HEK293 (cell line): ENCODE data around the gene ADAMTS5.

Experiments used
- CTCF ChIP-seq: fragments of 450-650 bp; formaldehyde crosslinking; IDR thresholded peaks from 2 replicates; pipeline ENCODE4 v1.5.1; 2016; ENCODE audit warnings: missing biosample characterization, missing genetic modification characterization
- EGR2 ChIP-seq: fragments of 450-650 bp; formaldehyde crosslinking; IDR thresholded peaks from 2 replicates; pipeline ENCODE4 v1.5.1; 2016; ENCODE audit warnings: low read depth, missing biosample characterization, missing genetic modification characterization
- ELK4 ChIP-seq: IDR thresholded peaks from 2 replicates; pipeline ENCODE4 v1.6.1; 2011; ENCODE audit warnings: mild to moderate bottlenecking, low read depth, low read length, borderline replicate concordance
- PBX3 ChIP-seq: sonication (generic); formaldehyde crosslinking; IDR thresholded peaks from 2 replicates; pipeline ENCODE4 v1.8.1; 2022; ENCODE audit warnings: mild to moderate bottlenecking, moderate library complexity, missing genetic modification reagents
- SETDB1 ChIP-seq: IDR thresholded peaks from one replicate; pipeline ENCODE4 v1.6.1; 2017; ENCODE audit warnings: mild to moderate bottlenecking, low read length, moderate library complexity, mixed read lengths; ENCODE audit not compliant: insufficient read length
- SP3 ChIP-seq: fragments of 450-650 bp; formaldehyde crosslinking; IDR thresholded peaks from 2 replicates; pipeline ENCODE4 v1.5.1; 2016; ENCODE audit warnings: missing biosample characterization, missing genetic modification characterization
- ZBTB48 ChIP-seq: fragments of 450-650 bp; formaldehyde crosslinking; IDR thresholded peaks from 2 replicates; pipeline ENCODE4 v1.5.1; 2016; ENCODE audit warnings: missing biosample characterization, missing genetic modification characterization
- ZNF175 ChIP-seq: fragments of 450-650 bp; formaldehyde crosslinking; IDR thresholded peaks from 2 replicates; pipeline ENCODE4 v1.5.1; 2016; ENCODE audit warnings: missing biosample characterization, missing genetic modification characterization
- ZNF184 ChIP-seq: fragments of 450-650 bp; IDR thresholded peaks from 2 replicates; pipeline ENCODE4 v1.5.1; 2018; ENCODE audit warnings: missing biosample characterization, mild to moderate bottlenecking, missing genetic modification characterization
- ZNF391 ChIP-seq: fragments of 450-650 bp; formaldehyde crosslinking; IDR thresholded peaks from 2 replicates; pipeline ENCODE4 v1.5.1; 2016; ENCODE audit warnings: low read depth, missing biosample characterization, missing genetic modification characterization, borderline replicate concordance
- ZNF529 ChIP-seq: fragments of 450-650 bp; formaldehyde crosslinking; IDR thresholded peaks from 2 replicates; pipeline ENCODE4 v1.5.1; 2017; ENCODE audit warnings: missing genetic modification characterization, missing biosample characterization; ENCODE audit not compliant: insufficient replicate concordance
- ZNF624 ChIP-seq: fragments of 450-650 bp; formaldehyde crosslinking; IDR thresholded peaks from 2 replicates; pipeline ENCODE4 v1.5.1; 2017; ENCODE audit warnings: missing biosample characterization, missing genetic modification characterization
- ZNF747 ChIP-seq: fragments of 450-650 bp; formaldehyde crosslinking; IDR thresholded peaks from 2 replicates; pipeline ENCODE4 v1.5.1; 2016; ENCODE audit warnings: missing biosample characterization, missing genetic modification characterization

- TF ChIP-seq CTCF (tag by site-specific recombination) = no peak
- no peak for TF ChIP-seq PBX3 (CRISPR knock-in tag)
- TF ChIP-seq ZNF624 = no peak
- no peak for TF ChIP-seq SP3
- TF ChIP-seq SETDB1 = no peak
- TF ChIP-seq ZBTB48 (tag by site-specific recombination) = no peak
- no peak for TF ChIP-seq ZNF747 (tag by site-specific recombination)
- TF ChIP-seq ZNF529 (tag by site-specific recombination) = no peak
- no peak for TF ChIP-seq EGR2 (tag by site-specific recombination)
- no peak for TF ChIP-seq ELK4
- TF ChIP-seq ZNF391 (tag by site-specific recombination) = no peak
- TF ChIP-seq ZNF184 (tag by site-specific recombination) = no peak
- no peak for TF ChIP-seq ZNF175 (tag by site-specific recombination)
Observed at GRCh38 chr21:26956813-26957212, 10.1 kb downstream of the ADAMTS5 start.
